HG03432 (cell line): ENCODE data around the gene RNF14.
A peak's percentile ranks its signal among the peaks of the same experiment; 100 is the strongest.

Source experiments
- ATAC-seq: cut with Tn5 transposase; IDR thresholded peaks from one replicate; pipeline ENCODE4 v1.9.1; 2021; ENCODE audit warnings: mild to moderate bottlenecking, moderate library complexity; ENCODE audit not compliant: unreplicated experiment

Gene RNF14

GRCh38 chr5:141976176-141976575 is 7.3 kb downstream of the RNF14 start:
- ATAC-seq, result no peak

- ATAC-seq, result no peak
These were observed 9.5 kb downstream of the RNF14 start for GRCh38 chr5:141978389-141978788.

- ATAC-seq, result no peak
These were observed 13.7 kb downstream of the RNF14 start for GRCh38 chr5:141982626-141983025.

GRCh38 chr5:141986072-141986471 is 17.2 kb downstream of the RNF14 start:
- no peak for ATAC-seq

GRCh38 chr5:141989720-141990119 is 20.8 kb downstream of the RNF14 start:
- no peak for ATAC-seq

- peak; percentile 49 for ATAC-seq
These were observed 23.6 kb downstream of the RNF14 start for GRCh38 chr5:141992349-141992963.

- ATAC-seq, result no peak
These were observed 25.7 kb downstream of the RNF14 start for GRCh38 chr5:141994511-141995136.

GRCh38 chr5:141995656-141996055 is 26.8 kb downstream of the RNF14 start:
- ATAC-seq, result no peak

- ATAC-seq, result no peak
These were observed 28.6 kb downstream of the RNF14 start for GRCh38 chr5:141997358-141997960.

- ATAC-seq, result no peak
These were observed 31.3 kb downstream of the RNF14 start for GRCh38 chr5:142000173-142000572.

GRCh38 chr5:142000704-142001484 is 32.0 kb downstream of the RNF14 start:
- no peak for ATAC-seq

GRCh38 chr5:142003266-142003800 is 34.4 kb downstream of the RNF14 start:
- ATAC-seq, result no peak

- ATAC-seq, result peak; percentile 52
These were observed 37.7 kb downstream of the RNF14 start for GRCh38 chr5:142006363-142007236.

- ATAC-seq, result peak; percentile 14
These were observed 38.3 kb downstream of the RNF14 start for GRCh38 chr5:142007237-142007544.

GRCh38 chr5:142008813-142009212 is 39.9 kb downstream of the RNF14 start:
- ATAC-seq, result no peak

- ATAC-seq, result no peak
These were observed 41.0 kb downstream of the RNF14 start for GRCh38 chr5:142009886-142010285.

GRCh38 chr5:142011572-142012185 is 42.8 kb downstream of the RNF14 start:
- ATAC-seq, result no peak

- ATAC-seq, result no peak
These were observed 43.4 kb downstream of the RNF14 start for GRCh38 chr5:142012186-142012785.

- peak; percentile 79 for ATAC-seq
These were observed 44.0 kb downstream of the RNF14 start, which contains the start of gene GNPDA1 for GRCh38 chr5:142012792-142013388. Gene GNPDA1, minus strand, starts transcription at chr5:142013027. Its CDS starts 992 bp downstream, at chr5:142012035.
